DND-41 (cell line): ENCODE results near the gene TMEM94.

Experiments used
- ATAC-seq: fragments of 200-7000 bp; cut with Tn5 transposase; 3 replicates; pipeline ENCODE4 v1.9.1; 2021; ENCODE audit warnings: low read depth; ENCODE audit not compliant: insufficient read depth
- DNase-seq: peaks from one replicate; pipeline ENCODE4 v3.0.0-alpha.2; 2020
- H2AFZ ChIP-seq: 2 replicates; pipeline ENCODE4 v1.6.0; 2012; ENCODE audit warnings: low read depth, low read length
- H3K27ac ChIP-seq: 2 replicates; pipeline ENCODE4 v1.5.1; 2012; ENCODE audit warnings: low read length, inconsistent platforms
- H3K27me3 ChIP-seq: fragments of 200-600 bp; sonication (generic); 2 replicates; pipeline ENCODE4 v1.6.0; 2012; ENCODE audit warnings: low read length, mild to moderate bottlenecking, inconsistent platforms; ENCODE audit not compliant: insufficient read depth, poor library complexity
- H3K36me3 ChIP-seq: 2 replicates; pipeline ENCODE4 v1.5.1; 2012; ENCODE audit warnings: low read length, inconsistent platforms; ENCODE audit not compliant: insufficient read depth
- H3K4me1 ChIP-seq: 2 replicates; pipeline ENCODE4 v1.5.1; 2012; ENCODE audit warnings: mild to moderate bottlenecking, low read length; ENCODE audit not compliant: insufficient read depth
- H3K4me2 ChIP-seq: 2 replicates; pipeline ENCODE4 v1.6.0; 2012; ENCODE audit warnings: mild to moderate bottlenecking, moderate library complexity, low read length, inconsistent platforms; ENCODE audit not compliant: insufficient read depth
- H3K4me3 ChIP-seq, 2 experiments: fragments of 200-600 bp in 1 of 2; shearing (Covaris generic) in 1 of 2; 2 replicates each; pipeline ENCODE4 v1.5.1; 2012 to 2016; ENCODE audit warnings: inconsistent platforms in 2 of 2, low read length in 2 of 2, mild to moderate bottlenecking in 2 of 2, low read depth in 1 of 2, moderate library complexity in 1 of 2
- H3K79me2 ChIP-seq: 2 replicates; pipeline ENCODE4 v1.6.0; 2012; ENCODE audit warnings: low read length, inconsistent platforms; ENCODE audit not compliant: insufficient read depth
- H3K9ac ChIP-seq: 2 replicates; pipeline ENCODE4 v1.6.0; 2012; ENCODE audit warnings: low read depth, mild to moderate bottlenecking, inconsistent platforms, low read length, moderate library complexity
- H3K9me3 ChIP-seq: 2 replicates; pipeline ENCODE4 v1.5.1; 2012; ENCODE audit warnings: low read length, moderate library complexity, mild to moderate bottlenecking, inconsistent platforms; ENCODE audit not compliant: insufficient read depth, severe bottlenecking
- H4K20me1 ChIP-seq: 2 replicates; pipeline ENCODE4 v1.6.0; 2012; ENCODE audit warnings: low read length; ENCODE audit not compliant: insufficient read depth
- EZH2 ChIP-seq: IDR thresholded peaks from 3 replicates; pipeline ENCODE4 v1.6.1; 2012; ENCODE audit warnings: borderline replicate concordance, low read depth, mild to moderate bottlenecking, moderate library complexity, low read length, inconsistent platforms; ENCODE audit not compliant: severe bottlenecking
- TF ChIP-seq, protein P1 (sequence below): IDR thresholded peaks from 2 replicates; pipeline ENCODE4 v1.5.1; 2012; ENCODE audit warnings: borderline replicate concordance, low read length, moderate library complexity, mild to moderate bottlenecking; ENCODE audit not compliant: poor library complexity, severe bottlenecking; ENCODE audit errors: extremely low read depth

Gene TMEM94

DNA sequence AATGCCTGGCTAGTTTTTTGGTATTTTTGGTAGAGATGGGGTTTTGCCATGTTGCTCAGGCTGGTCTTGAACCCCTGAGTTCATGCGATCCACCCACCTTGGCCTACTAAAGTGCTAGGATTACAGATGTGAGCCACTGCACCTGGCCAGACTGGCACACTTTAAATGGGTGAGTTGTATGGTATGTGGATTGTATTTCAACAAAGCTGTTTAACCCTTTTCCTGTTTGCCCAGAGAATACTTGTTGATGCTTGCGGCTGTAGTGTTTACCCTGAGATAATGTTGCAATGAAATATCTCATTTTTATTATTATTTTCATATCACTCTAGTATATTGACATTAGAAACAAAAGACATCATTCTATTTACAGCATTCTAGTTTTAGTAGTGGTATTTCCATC, 17.1 kb upstream of the TMEM94 start:
- Histone ChIP-seq H3K4me1 (no peaks in the 10 kb centered on the region), H3K4me2 (no peak overlapping the region), H3K27me3 (peaks cover 5% of the 10 kb centered on the region), H2AFZ (no peak overlapping the region), H4K20me1 (no peaks in the 10 kb centered on the region), H3K4me3 (no peak overlapping the region), H3K27ac (no peak overlapping the region), H3K9ac (no peak overlapping the region), H3K36me3 (no peaks in the 10 kb centered on the region), H3K79me2 (no peaks in the 10 kb centered on the region), H3K9me3 (no peaks in the 10 kb centered on the region)
- ATAC-seq: no peak
- TF ChIP-seq, protein P1, sequence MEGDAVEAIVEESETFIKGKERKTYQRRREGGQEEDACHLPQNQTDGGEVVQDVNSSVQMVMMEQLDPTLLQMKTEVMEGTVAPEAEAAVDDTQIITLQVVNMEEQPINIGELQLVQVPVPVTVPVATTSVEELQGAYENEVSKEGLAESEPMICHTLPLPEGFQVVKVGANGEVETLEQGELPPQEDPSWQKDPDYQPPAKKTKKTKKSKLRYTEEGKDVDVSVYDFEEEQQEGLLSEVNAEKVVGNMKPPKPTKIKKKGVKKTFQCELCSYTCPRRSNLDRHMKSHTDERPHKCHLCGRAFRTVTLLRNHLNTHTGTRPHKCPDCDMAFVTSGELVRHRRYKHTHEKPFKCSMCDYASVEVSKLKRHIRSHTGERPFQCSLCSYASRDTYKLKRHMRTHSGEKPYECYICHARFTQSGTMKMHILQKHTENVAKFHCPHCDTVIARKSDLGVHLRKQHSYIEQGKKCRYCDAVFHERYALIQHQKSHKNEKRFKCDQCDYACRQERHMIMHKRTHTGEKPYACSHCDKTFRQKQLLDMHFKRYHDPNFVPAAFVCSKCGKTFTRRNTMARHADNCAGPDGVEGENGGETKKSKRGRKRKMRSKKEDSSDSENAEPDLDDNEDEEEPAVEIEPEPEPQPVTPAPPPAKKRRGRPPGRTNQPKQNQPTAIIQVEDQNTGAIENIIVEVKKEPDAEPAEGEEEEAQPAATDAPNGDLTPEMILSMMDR: no peak
- TF ChIP-seq EZH2: no peak
- no peak for DNase-seq

DNA sequence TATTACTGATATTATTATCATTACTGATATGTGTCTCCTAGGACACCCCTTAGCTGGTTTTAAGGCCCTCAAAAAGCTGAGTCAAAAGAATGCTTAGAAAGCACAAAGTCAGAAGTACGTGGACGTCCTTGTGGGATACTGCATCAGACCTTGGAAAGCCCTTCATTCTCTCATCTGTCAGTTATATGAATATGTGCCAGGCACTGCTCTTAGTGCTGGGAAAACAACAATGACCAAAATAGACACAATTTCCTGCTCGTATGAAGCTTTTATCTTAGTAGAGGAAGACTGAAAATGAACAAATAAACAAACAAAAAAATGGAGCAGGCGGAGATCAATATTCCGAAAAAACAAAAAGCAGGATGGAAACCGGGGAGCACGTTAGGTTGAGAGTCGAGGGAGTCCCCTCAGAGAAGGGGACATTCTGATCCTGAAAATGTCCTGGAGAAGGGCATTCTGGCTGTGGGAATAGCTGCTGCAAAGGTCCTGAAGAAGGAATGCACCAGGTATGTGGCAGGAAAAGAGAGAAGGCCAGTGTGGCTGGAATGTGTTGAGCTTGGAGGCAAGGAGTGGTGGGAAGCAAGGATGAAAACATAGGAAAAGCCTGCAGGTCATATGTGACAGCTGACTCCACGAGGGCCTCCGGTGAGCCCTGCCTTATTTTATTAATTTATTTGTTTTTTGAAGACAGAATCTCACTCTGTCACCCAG, 15.5 kb upstream of the TMEM94 start:
- no peak overlapping the region for H3K27ac ChIP-seq
- no peak overlapping the region for H3K4me2 ChIP-seq

DNA sequence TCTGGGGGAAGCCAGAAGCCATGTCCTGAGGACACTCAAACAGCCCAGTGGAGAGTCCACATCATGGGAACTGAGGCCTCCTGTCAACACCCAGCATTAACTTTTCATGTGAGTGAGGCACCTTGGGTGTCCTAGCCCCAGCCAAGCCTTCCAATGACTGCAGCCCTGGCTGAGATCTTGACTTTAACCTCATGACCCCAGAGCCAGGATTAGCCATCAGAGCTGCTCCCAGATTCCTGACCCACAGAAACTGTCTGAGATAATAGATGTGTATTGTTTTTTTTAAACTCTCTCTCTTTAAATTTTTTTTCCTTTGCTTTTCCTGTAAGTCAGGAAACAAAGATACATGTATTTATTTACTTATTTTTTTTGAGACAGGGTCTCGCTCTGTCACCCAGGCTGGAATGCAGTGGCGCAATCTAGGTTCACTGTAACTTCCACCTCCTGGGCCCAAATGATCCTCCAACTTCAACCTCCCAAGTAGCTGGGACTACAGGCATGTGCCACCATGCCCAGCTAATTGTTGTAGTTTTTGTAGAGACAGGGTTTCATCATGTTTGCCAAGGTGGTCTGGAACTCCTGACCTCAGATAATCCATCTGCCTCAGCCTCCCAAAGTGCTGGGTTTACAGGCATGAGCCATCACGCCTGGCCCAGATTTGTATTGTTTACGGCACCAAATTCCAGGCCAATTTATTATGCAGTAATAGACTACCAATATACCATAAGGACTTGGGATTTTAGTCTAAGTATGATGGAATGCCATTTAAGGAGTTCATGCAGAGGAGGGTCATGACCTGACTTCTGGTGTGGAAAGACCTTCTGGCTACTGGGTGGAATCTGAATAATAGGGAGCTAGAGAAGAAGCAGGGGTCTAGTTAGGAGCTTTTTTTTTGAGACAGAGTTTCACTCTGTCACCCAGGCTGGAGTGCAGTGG, 14.0 kb upstream of the TMEM94 start:
- H2AFZ ChIP-seq: no peak overlapping the region
- no peak overlapping the region for H3K4me2 ChIP-seq
- H3K27ac ChIP-seq: no peak overlapping the region
- no peaks in the 10 kb centered on the region for H3K27me3 ChIP-seq
- no peaks in the 10 kb centered on the region for H3K79me2 ChIP-seq
- DNase-seq (no peak), ATAC-seq (no peak)
- no peaks in the 10 kb centered on the region for H4K20me1 ChIP-seq
- H3K4me1 ChIP-seq: no peaks in the 10 kb centered on the region
- H3K9ac ChIP-seq: no peak overlapping the region
- TF ChIP-seq EZH2: no peak
- TF ChIP-seq, protein P1: no peak
- H3K9me3 ChIP-seq: no peaks in the 10 kb centered on the region
- H3K4me3 ChIP-seq: no peak overlapping the region
- no peaks in the 10 kb centered on the region for H3K36me3 ChIP-seq

More for the DNA sequence above, 15.5 kb upstream of the TMEM94 start:
- H3K79me2 ChIP-seq: no peaks in the 10 kb centered on the region
- no peak for ATAC-seq
- H3K27me3 ChIP-seq: no peaks in the 10 kb centered on the region
- TF ChIP-seq EZH2: no peak
- TF ChIP-seq, protein P1: no peak
- no peaks in the 10 kb centered on the region for H3K36me3 ChIP-seq
- no peaks in the 10 kb centered on the region for H3K4me1 ChIP-seq
- H4K20me1 ChIP-seq: no peaks in the 10 kb centered on the region
- H3K4me3 ChIP-seq: no peak overlapping the region
- no peak for DNase-seq
- no peak overlapping the region for H3K9ac ChIP-seq
- no peak overlapping the region for H2AFZ ChIP-seq
- H3K9me3 ChIP-seq: no peaks in the 10 kb centered on the region
